Stimulated activated CD8-positive, alpha-beta memory T cell treated with anti-CD3 and anti-CD28 coated beads, Interleukin-4, amount 100 ng/mL, for 1 hour (primary cell): ENCODE results near the gene MINDY1.

Experiments used
- DNase-seq, 2 donors: peaks; one replicate each; pipeline ENCODE4 v3.0.0-alpha.2; 2020; ENCODE audit warnings: low read depth in 2 of 2, low spot score in 1 of 2

The MINDY1 gene

GRCh38 chr1:151006327-151007052, at the start of gene MINDY1:
Gene MINDY1, minus strand, starts transcription at chr1:151006902. Its CDS starts 4,285 bp downstream, at chr1:151002617.
- DNase-seq: no peak

- no peak for DNase-seq
Observed at GRCh38 chr1:151056149-151056548, 49.4 kb upstream of the MINDY1 start.

GRCh38 chr1:151055581-151055980, 48.9 kb upstream of the MINDY1 start:
- DNase-seq: no peak

GRCh38 chr1:151054971-151055547, 48.4 kb upstream of the MINDY1 start:
- no peak for DNase-seq

GRCh38 chr1:151051356-151052009, 44.8 kb upstream of the MINDY1 start:
- no peak for DNase-seq

GRCh38 chr1:151050051-151050688, 43.5 kb upstream of the MINDY1 start:
- DNase-seq: no peak

- no peak for DNase-seq
Observed at GRCh38 chr1:151049458-151049857, 42.8 kb upstream of the MINDY1 start.

- no peak for DNase-seq
Observed at GRCh38 chr1:151048645-151049032, 41.9 kb upstream of the MINDY1 start.

GRCh38 chr1:151047925-151048644, 41.4 kb upstream of the MINDY1 start:
- DNase-seq: no peak

GRCh38 chr1:151047591-151047924, 40.9 kb upstream of the MINDY1 start, which contains the start of gene C1orf56:
Gene C1orf56, plus strand, starts transcription at chr1:151047751. Its CDS starts 97 bp downstream, at chr1:151047848.
- peak in 1 of 2 donors; percentile 32 for DNase-seq

- DNase-seq: no peak
Observed at GRCh38 chr1:151043163-151043562, 36.5 kb upstream of the MINDY1 start.

GRCh38 chr1:151039521-151039920, 32.8 kb upstream of the MINDY1 start:
- no peak for DNase-seq

GRCh38 chr1:151037032-151037431, 30.3 kb upstream of the MINDY1 start:
- no peak for DNase-seq

- DNase-seq: no peak
Observed at GRCh38 chr1:151036356-151036755, 29.7 kb upstream of the MINDY1 start, which contains the start of gene BNIPL. Gene BNIPL, plus strand, starts transcription at chr1:151036586. Its CDS starts 140 bp downstream, at chr1:151036726.

- DNase-seq: no peak
Observed at GRCh38 chr1:151035167-151035566, 28.5 kb upstream of the MINDY1 start.

- DNase-seq: no peak
Observed at GRCh38 chr1:151032164-151032563, 25.5 kb upstream of the MINDY1 start.

- DNase-seq: no peak
Observed at GRCh38 chr1:151026460-151026859, 19.8 kb upstream of the MINDY1 start.

GRCh38 chr1:151024540-151025146, 17.9 kb upstream of the MINDY1 start:
- DNase-seq: peak; percentile 76 to 80

- no peak for DNase-seq
Observed at GRCh38 chr1:151013518-151013917, 6.8 kb upstream of the MINDY1 start.

GRCh38 chr1:151012684-151013471, 6.2 kb upstream of the MINDY1 start:
- no peak for DNase-seq
